PFSK-1 (cell line): ENCODE measurements around the gene PUM2.

Source experiments
- POLR2AphosphoS5 ChIP-seq: IDR thresholded peaks from 2 replicates; pipeline ENCODE4 v1.6.1; 2012; ENCODE audit warnings: low read depth, mild to moderate bottlenecking, control low read depth, low read length, moderate library complexity
- SIN3A ChIP-seq: IDR thresholded peaks from 2 replicates; pipeline ENCODE4 v1.6.1; 2012; ENCODE audit warnings: mild to moderate bottlenecking, low read length, moderate library complexity, borderline replicate concordance; ENCODE audit not compliant: insufficient read depth
- TF ChIP-seq, protein P1 (sequence below), 2 experiments: IDR thresholded peaks; 2 replicates each; pipeline versions ENCODE4 v1.6.1 to v1.8.0; 2011 to 2012; ENCODE audit warnings: low read depth in 2 of 2, low read length in 2 of 2, control low read depth in 1 of 2, inconsistent platforms in 1 of 2, mild to moderate bottlenecking in 1 of 2, moderate library complexity in 1 of 2; ENCODE audit not compliant: insufficient read depth in 1 of 2

DNA sequence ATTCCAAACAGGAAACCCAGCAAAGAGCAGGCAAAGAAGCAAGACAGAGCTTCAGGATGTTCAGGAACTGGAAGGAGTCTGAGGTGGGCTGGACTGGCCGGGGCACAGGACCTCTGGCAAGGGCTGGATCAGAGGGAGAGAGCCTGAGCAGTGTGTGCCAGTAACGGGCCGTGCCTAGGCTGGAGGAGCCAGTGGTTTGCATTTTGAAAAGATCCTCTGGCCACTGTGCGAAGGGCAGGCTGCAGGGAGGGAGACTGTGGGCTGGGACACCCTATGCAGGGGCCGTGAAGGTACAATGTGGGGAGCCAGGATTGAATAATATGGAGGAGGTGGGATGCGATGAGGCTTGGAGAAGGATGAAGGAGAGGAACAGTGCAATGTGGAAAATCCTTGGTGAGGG is 119.5 kb downstream of the PUM2 start:
- TF ChIP-seq, protein P1, sequence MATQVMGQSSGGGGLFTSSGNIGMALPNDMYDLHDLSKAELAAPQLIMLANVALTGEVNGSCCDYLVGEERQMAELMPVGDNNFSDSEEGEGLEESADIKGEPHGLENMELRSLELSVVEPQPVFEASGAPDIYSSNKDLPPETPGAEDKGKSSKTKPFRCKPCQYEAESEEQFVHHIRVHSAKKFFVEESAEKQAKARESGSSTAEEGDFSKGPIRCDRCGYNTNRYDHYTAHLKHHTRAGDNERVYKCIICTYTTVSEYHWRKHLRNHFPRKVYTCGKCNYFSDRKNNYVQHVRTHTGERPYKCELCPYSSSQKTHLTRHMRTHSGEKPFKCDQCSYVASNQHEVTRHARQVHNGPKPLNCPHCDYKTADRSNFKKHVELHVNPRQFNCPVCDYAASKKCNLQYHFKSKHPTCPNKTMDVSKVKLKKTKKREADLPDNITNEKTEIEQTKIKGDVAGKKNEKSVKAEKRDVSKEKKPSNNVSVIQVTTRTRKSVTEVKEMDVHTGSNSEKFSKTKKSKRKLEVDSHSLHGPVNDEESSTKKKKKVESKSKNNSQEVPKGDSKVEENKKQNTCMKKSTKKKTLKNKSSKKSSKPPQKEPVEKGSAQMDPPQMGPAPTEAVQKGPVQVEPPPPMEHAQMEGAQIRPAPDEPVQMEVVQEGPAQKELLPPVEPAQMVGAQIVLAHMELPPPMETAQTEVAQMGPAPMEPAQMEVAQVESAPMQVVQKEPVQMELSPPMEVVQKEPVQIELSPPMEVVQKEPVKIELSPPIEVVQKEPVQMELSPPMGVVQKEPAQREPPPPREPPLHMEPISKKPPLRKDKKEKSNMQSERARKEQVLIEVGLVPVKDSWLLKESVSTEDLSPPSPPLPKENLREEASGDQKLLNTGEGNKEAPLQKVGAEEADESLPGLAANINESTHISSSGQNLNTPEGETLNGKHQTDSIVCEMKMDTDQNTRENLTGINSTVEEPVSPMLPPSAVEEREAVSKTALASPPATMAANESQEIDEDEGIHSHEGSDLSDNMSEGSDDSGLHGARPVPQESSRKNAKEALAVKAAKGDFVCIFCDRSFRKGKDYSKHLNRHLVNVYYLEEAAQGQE (IDR thresholded peaks at IDR 0.05; ENCODE audit: insufficient read depth in 1 of 2, low read depth in 2 of 2, low read length in 2 of 2), result no peak
- TF ChIP-seq POLR2AphosphoS5, result no peak
- no peak for TF ChIP-seq SIN3A
